GM12891 (cell line): ENCODE measurements around the gene RUNDC1.

Experiments
- PAX5 ChIP-seq: IDR thresholded peaks from 2 replicates; pipeline ENCODE4 v1.6.1; 2011; ENCODE audit warnings: low read length, moderate library complexity, mild to moderate bottlenecking; ENCODE audit not compliant: insufficient read depth, severe bottlenecking
- POLR2A ChIP-seq: IDR thresholded peaks from 2 replicates; pipeline ENCODE4 v1.6.1; 2011; ENCODE audit warnings: low read depth, low read length, control low read depth
- POLR2AphosphoS5 ChIP-seq: IDR thresholded peaks from 2 replicates; pipeline ENCODE4 v1.6.1; 2011; ENCODE audit warnings: low read depth, low read length, control low read depth
- POU2F2 ChIP-seq: IDR thresholded peaks from 2 replicates; pipeline ENCODE4 v1.6.1; 2011; ENCODE audit warnings: low read depth, mild to moderate bottlenecking, control low read depth, low read length, moderate library complexity
- SPI1 ChIP-seq: IDR thresholded peaks from 2 replicates; pipeline ENCODE4 v1.6.1; 2011; ENCODE audit warnings: low read depth, low read length, control low read depth
- TAF1 ChIP-seq: IDR thresholded peaks from 2 replicates; pipeline ENCODE4 v1.6.1; 2011; ENCODE audit warnings: low read depth, low read length, control low read depth

- TF ChIP-seq POLR2AphosphoS5 (no peak), POLR2A (no peak), SPI1 (no peak), PAX5 (no peak), TAF1 (no peak), POU2F2 (no peak)
Measured at GRCh38 chr17:42991471-42991870, 11.1 kb downstream of the RUNDC1 start.
